Measurements from ENCODE around the gene EDA.

EDA gene

DNA sequence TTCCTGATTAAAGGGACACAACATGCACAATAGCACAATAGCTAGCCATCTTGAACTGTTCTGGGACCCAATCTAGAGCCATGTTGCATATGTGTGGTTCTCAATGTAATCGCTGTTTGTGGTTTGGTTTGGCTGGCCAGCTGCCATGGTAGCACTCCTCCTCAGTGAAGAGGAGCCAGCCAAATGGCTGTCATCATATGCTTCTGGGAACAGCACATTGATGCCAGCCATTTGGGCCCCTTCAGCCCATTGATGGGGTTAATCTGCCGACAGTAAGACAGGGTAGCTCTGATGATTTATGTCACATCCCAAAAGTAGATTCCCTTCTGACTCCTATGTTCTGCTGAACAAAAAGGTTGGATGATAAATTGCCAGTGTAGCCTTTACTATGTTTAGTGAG lies 385.4 kb downstream of the EDA start:
- no peak for DNase-seq (ENCODE audit: low read depth)
- TF ChIP-seq, protein P1, sequence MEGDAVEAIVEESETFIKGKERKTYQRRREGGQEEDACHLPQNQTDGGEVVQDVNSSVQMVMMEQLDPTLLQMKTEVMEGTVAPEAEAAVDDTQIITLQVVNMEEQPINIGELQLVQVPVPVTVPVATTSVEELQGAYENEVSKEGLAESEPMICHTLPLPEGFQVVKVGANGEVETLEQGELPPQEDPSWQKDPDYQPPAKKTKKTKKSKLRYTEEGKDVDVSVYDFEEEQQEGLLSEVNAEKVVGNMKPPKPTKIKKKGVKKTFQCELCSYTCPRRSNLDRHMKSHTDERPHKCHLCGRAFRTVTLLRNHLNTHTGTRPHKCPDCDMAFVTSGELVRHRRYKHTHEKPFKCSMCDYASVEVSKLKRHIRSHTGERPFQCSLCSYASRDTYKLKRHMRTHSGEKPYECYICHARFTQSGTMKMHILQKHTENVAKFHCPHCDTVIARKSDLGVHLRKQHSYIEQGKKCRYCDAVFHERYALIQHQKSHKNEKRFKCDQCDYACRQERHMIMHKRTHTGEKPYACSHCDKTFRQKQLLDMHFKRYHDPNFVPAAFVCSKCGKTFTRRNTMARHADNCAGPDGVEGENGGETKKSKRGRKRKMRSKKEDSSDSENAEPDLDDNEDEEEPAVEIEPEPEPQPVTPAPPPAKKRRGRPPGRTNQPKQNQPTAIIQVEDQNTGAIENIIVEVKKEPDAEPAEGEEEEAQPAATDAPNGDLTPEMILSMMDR (conservative IDR thresholded peaks at IDR 0.05; ENCODE audit: low read depth, low read length), result no peak
- H3K4me3 ChIP-seq (ENCODE audit: low read depth, low read length), result no peak overlapping the region

DNA sequence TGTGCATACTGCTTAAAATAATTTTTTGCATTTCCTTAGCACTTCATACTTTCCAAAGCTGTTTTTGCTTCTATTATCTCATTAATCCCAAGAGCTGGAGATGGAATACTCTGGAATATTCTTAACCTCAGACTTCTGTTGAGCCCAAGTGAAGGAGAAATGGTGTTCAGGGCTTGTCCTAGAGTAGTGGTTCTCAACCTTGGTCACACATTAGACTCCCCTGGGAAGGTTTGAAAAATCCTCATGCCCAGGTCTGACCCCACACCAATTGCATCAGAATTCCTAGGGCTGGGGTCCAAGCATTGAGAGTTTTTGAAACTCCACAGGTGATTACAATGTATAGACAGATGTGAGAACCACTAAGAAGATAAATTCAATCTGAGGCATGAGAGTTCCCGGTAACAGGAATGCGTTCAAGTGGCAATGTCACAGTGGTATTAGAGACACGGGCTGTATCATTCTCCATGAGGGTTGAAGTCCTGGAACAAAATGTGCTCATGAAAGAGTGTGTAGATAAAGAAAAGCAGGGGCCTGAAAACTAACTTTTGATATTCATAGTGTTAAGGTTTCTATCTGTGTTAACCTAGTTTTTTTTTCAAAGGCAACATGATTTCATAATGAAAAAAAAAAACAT lies 385.9 kb downstream of the EDA start:
- DNase-seq (ENCODE audit: low read depth), result no peak
- no peak overlapping the region for H3K4me3 ChIP-seq (ENCODE audit: low read depth, low read length)
- TF ChIP-seq, protein P1 (conservative IDR thresholded peaks at IDR 0.05; ENCODE audit: low read depth, low read length), result no peak

DNA sequence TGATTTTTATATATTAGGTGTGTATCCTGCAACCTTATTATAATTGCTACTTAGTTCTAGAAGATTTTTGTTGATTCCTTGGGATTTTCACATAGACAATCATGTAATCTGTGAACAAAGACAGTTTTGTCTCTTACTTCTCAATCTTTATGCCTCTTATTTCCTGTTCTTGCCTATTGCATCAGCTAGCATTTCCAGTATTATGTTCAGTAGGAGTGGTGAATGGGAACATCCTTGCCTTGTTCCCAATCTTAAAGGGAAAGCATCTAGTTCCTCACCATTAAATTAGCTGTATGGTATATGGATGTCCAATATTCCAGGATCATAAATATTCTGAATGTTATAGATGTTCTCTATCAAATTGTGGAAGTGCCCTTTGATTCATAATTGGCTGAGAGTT lies 392.0 kb downstream of the EDA start:
- TF ChIP-seq, protein P1 (conservative IDR thresholded peaks at IDR 0.05; ENCODE audit: low read depth, low read length), result no peak
- no peak overlapping the region for H3K4me3 ChIP-seq (ENCODE audit: low read depth, low read length)
- DNase-seq (ENCODE audit: low read depth), result no peak

DNA sequence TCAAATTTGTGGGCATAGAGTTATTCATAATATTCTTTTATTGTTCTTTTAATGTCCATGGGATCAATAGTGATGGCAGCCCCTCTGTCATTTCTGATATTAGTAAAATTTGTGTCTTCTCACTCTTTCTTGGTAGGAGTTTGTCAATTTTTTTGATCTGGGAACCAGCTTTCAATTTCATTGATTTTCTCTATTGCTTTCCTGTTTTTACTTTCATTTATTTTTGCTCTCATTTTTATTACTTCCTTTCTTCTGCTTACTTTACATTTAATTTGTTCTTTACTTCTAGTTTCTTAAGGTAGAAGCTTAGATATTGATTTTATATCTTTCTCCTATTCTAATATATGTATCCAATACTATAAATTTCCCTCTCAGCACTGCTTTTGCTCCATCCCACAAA lies 393.1 kb downstream of the EDA start:
- no peak overlapping the region for H3K4me3 ChIP-seq (ENCODE audit: low read depth, low read length)
- TF ChIP-seq, protein P1 (conservative IDR thresholded peaks at IDR 0.05; ENCODE audit: low read depth, low read length), result no peak
- no peak for DNase-seq (ENCODE audit: low read depth)

DNA sequence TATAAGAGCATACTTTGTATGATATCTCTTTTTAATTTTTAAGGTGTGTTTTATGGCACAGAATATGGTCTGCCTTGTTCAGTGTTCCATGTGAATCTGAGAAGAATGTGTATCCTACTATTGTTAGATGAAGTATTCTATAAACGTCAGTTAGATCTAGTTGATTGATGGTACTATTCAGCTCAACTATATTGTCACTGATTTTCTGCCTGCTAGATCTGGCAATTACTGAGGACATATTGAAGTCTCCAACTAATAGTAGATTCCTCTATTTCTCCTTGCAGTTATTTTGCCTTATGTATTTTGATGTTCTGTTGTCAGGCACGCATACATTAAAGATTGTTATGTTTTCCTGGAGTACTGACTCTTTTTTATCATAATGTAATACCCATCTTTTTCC lies 394.1 kb downstream of the EDA start:
- DNase-seq (ENCODE audit: low read depth), result no peak
- TF ChIP-seq, protein P1 (conservative IDR thresholded peaks at IDR 0.05; ENCODE audit: low read depth, low read length), result no peak

DNA sequence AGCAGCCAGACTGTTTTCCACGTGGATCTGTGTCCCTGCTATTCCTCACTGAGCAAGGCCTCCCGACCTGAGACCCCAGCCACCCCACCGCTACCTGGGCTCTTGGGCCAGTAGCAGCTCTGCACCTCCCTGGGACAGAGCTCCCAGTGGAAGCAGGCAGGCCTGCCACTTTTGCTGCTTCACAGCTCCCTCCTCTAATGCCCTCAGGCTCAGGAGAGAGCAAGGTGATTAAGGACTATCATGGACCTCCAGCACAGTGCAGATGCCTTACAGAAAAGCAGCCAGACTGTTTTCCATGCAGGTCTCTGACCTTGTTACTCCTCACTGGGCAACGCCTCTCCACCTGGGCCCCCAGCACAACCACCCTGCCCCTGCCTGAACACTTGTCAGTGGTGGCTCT lies 396.8 kb downstream of the EDA start:
- no peak for DNase-seq (ENCODE audit: low read depth)
- no peak overlapping the region for H3K4me3 ChIP-seq (ENCODE audit: low read depth, low read length)
- TF ChIP-seq, protein P1 (conservative IDR thresholded peaks at IDR 0.05; ENCODE audit: low read depth, low read length), result no peak

More for the DNA sequence above, 394.1 kb downstream of the EDA start:
- H3K4me3 ChIP-seq (ENCODE audit: low read depth, low read length), result no peak overlapping the region
